HepG2 (cell line): ENCODE results near the gene STMN1. TPM values are rescaled to one million over a fixed set of nuclear protein-coding genes. Genes with fewer than 3 reads are reported as not detected.

Experiments
- BRCA1 ChIP-seq: sonication (generic); formaldehyde crosslinking; IDR thresholded peaks from 2 replicates; pipeline ENCODE4 v1.4.0; 2020; ENCODE audit warnings: missing genetic modification reagents
- CHD2 ChIP-seq: IDR thresholded peaks from 2 replicates; pipeline ENCODE4 v1.6.1; 2011; ENCODE audit warnings: low read depth, low read length, improper control_type of control experiment
- GPN1 ChIP-seq: sonication (generic); formaldehyde crosslinking; IDR thresholded peaks from 2 replicates; pipeline ENCODE4 v1.5.1; 2020; ENCODE audit warnings: missing genetic modification reagents, borderline replicate concordance
- HDAC2 ChIP-seq: sonication (generic); formaldehyde crosslinking; IDR thresholded peaks from 2 replicates; pipeline ENCODE4 v1.4.0; 2020; ENCODE audit warnings: missing genetic modification reagents
- HMG20A ChIP-seq: IDR thresholded peaks from 2 replicates; pipeline ENCODE4 v1.6.1; 2016; ENCODE audit warnings: borderline replicate concordance
- ISL2 ChIP-seq: sonication (generic); formaldehyde crosslinking; IDR thresholded peaks from 2 replicates; pipeline ENCODE4 v1.5.0; 2020; ENCODE audit warnings: missing genetic modification reagents
- KDM5B ChIP-seq: sonication (generic); formaldehyde crosslinking; IDR thresholded peaks from 2 replicates; pipeline ENCODE4 v1.4.0; 2020; ENCODE audit warnings: missing genetic modification reagents, mild to moderate bottlenecking, borderline replicate concordance
- KLF11 ChIP-seq: IDR thresholded peaks from 2 replicates; pipeline ENCODE4 v1.6.1; 2016; ENCODE audit warnings: missing compliant biosample characterization
- MYNN ChIP-seq: sonication (generic); formaldehyde crosslinking; IDR thresholded peaks from 2 replicates; pipeline ENCODE4 v1.4.0; 2020; ENCODE audit warnings: mild to moderate bottlenecking, low read depth, missing genetic modification reagents
- NR2F1 ChIP-seq, 2 experiments: fragments of 450-650 bp in 1 of 2; formaldehyde crosslinking in 1 of 2; IDR thresholded peaks; 2 replicates each; pipeline versions ENCODE4 v1.5.0 to v1.6.1; 2016 to 2020; ENCODE audit warnings: mild to moderate bottlenecking in 1 of 2, missing compliant biosample characterization in 1 of 2, missing genetic modification reagents in 1 of 2, moderate library complexity in 1 of 2
- POLR2AphosphoS5 ChIP-seq: IDR thresholded peaks from 2 replicates; pipeline ENCODE4 v1.6.1; 2012; ENCODE audit warnings: low read depth, low read length
- RAD21 ChIP-seq: fragments of 450-650 bp; formaldehyde crosslinking; IDR thresholded peaks from 2 replicates; pipeline ENCODE4 v1.5.0; 2020; ENCODE audit warnings: mild to moderate bottlenecking
- REXO4 ChIP-seq: sonication (generic); formaldehyde crosslinking; IDR thresholded peaks from 2 replicates; pipeline ENCODE4 v1.8.0; 2022; ENCODE audit warnings: missing genetic modification reagents, mild to moderate bottlenecking, borderline replicate concordance
- TGIF2 ChIP-seq: IDR thresholded peaks from 2 replicates; pipeline ENCODE4 v1.6.1; 2016; ENCODE audit warnings: control low read depth, missing compliant biosample characterization
- TRAFD1 ChIP-seq: sonication (generic); formaldehyde crosslinking; IDR thresholded peaks from 2 replicates; pipeline ENCODE4 v1.5.1; 2020; ENCODE audit warnings: missing genetic modification reagents, mild to moderate bottlenecking, borderline replicate concordance
- ZBTB10 ChIP-seq: sonication (generic); formaldehyde crosslinking; IDR thresholded peaks from 2 replicates; pipeline ENCODE4 v1.4.0; 2020; ENCODE audit warnings: missing genetic modification reagents, borderline replicate concordance
- ZBTB25 ChIP-seq: IDR thresholded peaks from 2 replicates; pipeline ENCODE4 v1.6.1; 2018; ENCODE audit warnings: missing genetic modification reagents
- ZMYM4 ChIP-seq: sonication (generic); formaldehyde crosslinking; IDR thresholded peaks from 2 replicates; pipeline ENCODE4 v1.8.1; 2023; ENCODE audit warnings: mild to moderate bottlenecking, missing genetic modification reagents
- ZNF20 ChIP-seq: sonication (generic); formaldehyde crosslinking; IDR thresholded peaks from 2 replicates; pipeline ENCODE4 v1.4.0; 2020; ENCODE audit warnings: mild to moderate bottlenecking, moderate library complexity, missing genetic modification reagents
- ZNF343 ChIP-seq: sonication (generic); formaldehyde crosslinking; IDR thresholded peaks from 2 replicates; pipeline ENCODE4 v1.4.0; 2020; ENCODE audit warnings: mild to moderate bottlenecking, missing genetic modification reagents
- ZNF546 ChIP-seq: sonication (generic); formaldehyde crosslinking; conservative IDR thresholded peaks from 2 replicates; pipeline ENCODE4 v1.8.1; 2023; ENCODE audit warnings: mild to moderate bottlenecking, missing genetic modification reagents
- ZNF619 ChIP-seq: sonication (generic); formaldehyde crosslinking; IDR thresholded peaks from 2 replicates; pipeline ENCODE4 v1.4.0; 2020; ENCODE audit warnings: mild to moderate bottlenecking, missing genetic modification reagents
- ZNF639 ChIP-seq: conservative IDR thresholded peaks from 2 replicates; pipeline ENCODE4 v1.6.1; 2018; ENCODE audit warnings: missing genetic modification reagents
- ZSCAN12 ChIP-seq: sonication (generic); formaldehyde crosslinking; IDR thresholded peaks from 2 replicates; pipeline ENCODE4 v1.9.0; 2021; ENCODE audit warnings: mild to moderate bottlenecking, missing genetic modification reagents
- polyA plus RNA-seq, 8 experiments: library from polyadenylated mRNA; depleted of rRNA in 3 of 8; stranded (reverse) in 7 of 8; unstranded in 1 of 8; fragments of >200 nt; fragmentation: Illumina TruSeq in 4 of 8; extraction: Trizol in 4 of 8; gene quantifications; 2 replicates each; pipeline versions ENCODE4 v1.2.1 to v1.2.3, GENCODE V29; 2011 to 2016; ENCODE audit warnings: low read depth in 4 of 8, missing spikeins in 1 of 8, mixed read lengths in 1 of 8; ENCODE audit not compliant: insufficient read depth in 1 of 8
- total RNA-seq, 5 experiments: library from RNA; depleted of rRNA; stranded (reverse); fragments of >200 nt; fragmentation: Illumina TruSeq; extraction: Trizol; gene quantifications; 2 replicates each; pipeline ENCODE4 v1.2.3, GENCODE V29; 2016; ENCODE audit warnings: low read depth in 1 of 5

Gene STMN1
- total and polyA plus RNA-seq, 2 of the 13 experiments (the other 11 are each of a cell fraction or from before 2014, with no cell fraction given), result 45.9 to 409 TPM

- TF ChIP-seq ZMYM4 (no peak), HDAC2 (peak; percentile 20; the same call in 1 of the 2 replicates), ZNF546 (CRISPR knock-in tag) (no peak), KDM5B (peak; percentile 44; the same call in 1 of the 2 replicates), ZNF343 (CRISPR knock-in tag) (no peak), ZNF619 (CRISPR knock-in tag) (no peak), ZBTB10 (no peak; the same call in 1 of the 2 replicates), NR2F1 (CRISPR knock-in tag; IDR thresholded peaks at IDR 0.05) (no peak), MYNN (CRISPR knock-in tag) (no peak), BRCA1 (CRISPR knock-in tag) (no peak), KLF11 (CRISPR knock-in tag) (no peak), POLR2AphosphoS5 (peak; percentile 39; the same call in 1 of the 2 replicates), ISL2 (CRISPR knock-in tag) (peak; percentile 22; the same call in 1 of the 2 replicates), ZBTB25 (no peak), ZNF20 (CRISPR knock-in tag) (no peak), RAD21 (CRISPR knock-in tag) (no peak), TRAFD1 (no peak), GPN1 (CRISPR knock-in tag) (no peak), ZNF639 (no peak), TGIF2 (no peak), REXO4 (CRISPR knock-in tag) (no peak), HMG20A (CRISPR knock-in tag) (no peak), ZSCAN12 (CRISPR knock-in tag) (no peak), CHD2 (no peak)
These were observed 35.0 kb downstream of the STMN1 start (continued) for GRCh38 chr1:25871086-25871703.
